GM18519 (cell line): ENCODE data around the gene ANP32A.

Experiments used
- ATAC-seq: cut with Tn5 transposase; IDR thresholded peaks from one replicate; pipeline ENCODE4 v1.9.1; 2021; ENCODE audit warnings: mild to moderate bottlenecking, moderate library complexity; ENCODE audit not compliant: unreplicated experiment, low FRiP score

The ANP32A gene

GRCh38 chr15:68800875-68801274, 19.8 kb downstream of the ANP32A start:
- ATAC-seq: no peak

- no peak for ATAC-seq
Observed at GRCh38 chr15:68798346-68799094, 22.2 kb downstream of the ANP32A start.

- no peak for ATAC-seq
Observed at GRCh38 chr15:68797599-68798345, 22.9 kb downstream of the ANP32A start.

DNA sequence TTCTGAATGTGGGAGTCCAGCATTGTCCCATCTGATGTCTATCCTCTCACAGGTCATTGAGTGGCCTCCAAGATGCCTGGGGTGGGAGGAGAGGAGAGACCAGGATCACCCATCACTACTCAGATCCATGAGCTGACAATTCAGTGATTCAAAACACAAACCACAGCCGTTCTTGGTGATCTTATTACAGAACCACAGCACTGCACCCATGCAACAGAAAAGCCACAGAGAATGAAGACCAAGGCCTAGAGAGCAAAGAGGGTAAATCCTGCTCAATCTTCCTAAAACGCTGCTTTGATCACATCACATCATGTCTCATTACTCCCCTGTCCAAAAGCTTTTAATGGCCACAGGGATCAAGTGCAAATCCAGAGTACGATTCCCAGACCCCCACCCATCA, 23.5 kb downstream of the ANP32A start:
- ATAC-seq: peak; percentile 33

DNA sequence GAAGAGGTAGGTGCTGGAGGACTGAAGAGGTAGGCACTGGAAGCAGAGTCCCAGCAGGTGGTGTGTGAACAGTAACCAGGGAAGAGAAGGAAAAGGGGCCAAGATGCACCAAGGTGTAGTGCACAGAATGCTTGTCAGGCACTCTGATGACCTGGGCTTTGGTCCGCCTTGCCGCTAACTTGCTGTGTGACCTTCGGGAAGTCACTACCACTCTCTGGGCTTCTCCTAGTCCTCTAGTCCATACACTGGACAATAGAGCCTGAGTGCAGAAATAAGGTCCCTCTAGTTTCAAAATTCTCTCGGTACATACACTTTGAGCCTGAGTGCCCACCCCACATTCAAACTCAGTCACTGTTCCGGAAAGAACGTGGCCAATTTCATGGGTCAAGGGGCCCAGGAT, 24.1 kb downstream of the ANP32A start:
- ATAC-seq: no peak

DNA sequence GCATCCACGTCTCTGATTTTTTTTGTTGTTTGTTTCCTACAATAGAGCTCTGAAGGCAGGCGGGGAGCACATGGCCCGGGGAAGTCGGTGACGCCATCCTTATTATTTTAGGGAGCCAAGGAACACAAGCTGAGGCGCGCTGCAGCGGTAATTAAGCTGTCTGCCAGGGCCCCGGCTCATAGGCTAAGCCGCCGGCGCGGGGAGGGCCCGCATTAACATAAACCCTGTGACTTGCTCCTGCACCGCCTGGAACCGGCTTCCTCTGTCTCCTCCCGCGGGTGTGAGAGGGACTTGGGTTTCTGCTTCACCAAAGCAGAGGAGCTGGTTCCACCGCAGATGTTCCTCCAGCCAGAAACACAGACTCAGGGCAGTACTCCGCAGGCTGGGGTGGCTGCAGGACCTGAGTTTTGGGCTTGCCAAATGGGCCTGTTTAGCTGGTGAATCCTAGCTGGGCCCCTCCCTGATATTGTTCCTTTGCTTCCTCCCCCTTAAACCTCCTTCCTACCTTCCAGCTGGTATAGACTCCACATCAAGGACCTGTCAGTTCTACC, 25.3 kb downstream of the ANP32A start:
- ATAC-seq: peak; percentile 49

- ATAC-seq: no peak
Observed at GRCh38 chr15:68794863-68795262, 25.8 kb downstream of the ANP32A start.

DNA sequence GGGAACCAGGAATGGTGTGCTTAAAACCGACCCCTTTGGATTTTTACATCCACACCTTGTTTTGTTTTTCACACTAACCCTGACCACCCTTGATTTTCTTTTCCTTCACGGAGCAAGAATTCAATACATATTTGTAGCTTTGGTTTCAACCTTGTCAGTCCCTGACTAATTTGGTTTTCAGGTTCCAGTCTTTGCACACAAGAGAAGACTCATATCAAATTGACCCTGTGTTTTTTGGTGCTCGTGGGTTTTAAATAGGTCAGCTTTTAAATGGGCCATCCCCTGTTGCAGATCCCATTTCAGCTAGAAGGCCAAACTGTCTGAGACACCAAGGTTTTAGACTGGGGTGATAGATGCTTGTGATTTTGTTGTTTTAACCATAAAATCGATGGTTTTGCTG, 26.4 kb downstream of the ANP32A start:
- no peak for ATAC-seq

GRCh38 chr15:68793776-68794175, 26.9 kb downstream of the ANP32A start:
- no peak for ATAC-seq

GRCh38 chr15:68792901-68793766, 27.6 kb downstream of the ANP32A start:
- ATAC-seq: no peak

GRCh38 chr15:68791431-68792283, 29.0 kb downstream of the ANP32A start:
- no peak for ATAC-seq

DNA sequence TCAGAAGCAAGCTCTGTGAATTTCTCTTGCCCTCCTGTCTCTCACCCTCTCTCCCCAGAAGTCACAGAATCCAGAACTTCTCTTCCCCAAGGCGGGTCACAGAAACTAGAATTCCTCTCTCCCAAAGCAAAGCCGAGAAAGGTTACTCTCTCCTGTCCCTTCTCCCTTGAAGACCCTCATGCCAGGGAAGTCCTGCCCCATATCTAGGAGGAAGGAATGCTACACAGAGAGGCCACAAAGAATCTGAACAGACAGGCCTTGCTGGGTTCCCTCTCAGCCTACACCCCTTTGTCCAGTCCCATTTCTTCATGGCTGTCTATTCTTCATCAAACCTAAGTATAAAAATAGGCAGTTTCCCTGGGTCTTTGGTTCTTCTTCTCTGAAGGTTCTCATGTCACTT, 29.8 kb downstream of the ANP32A start:
- ATAC-seq: no peak

DNA sequence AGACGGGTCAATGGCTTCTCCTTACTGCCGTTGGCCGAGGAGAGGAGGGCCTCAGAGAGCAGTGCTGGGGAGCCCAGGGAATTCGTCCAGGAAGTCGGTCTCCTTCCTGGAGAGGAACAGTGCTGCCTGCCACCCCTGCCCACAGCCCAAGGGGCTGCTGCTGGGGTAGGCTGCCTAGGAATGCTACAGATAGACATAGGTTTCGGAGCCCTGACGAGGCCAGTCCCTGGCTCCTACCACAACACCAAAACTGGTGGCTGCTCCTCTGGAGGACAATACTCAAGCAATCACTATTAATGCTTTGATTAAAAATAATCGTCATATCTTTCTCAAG, 30.5 kb downstream of the ANP32A start:
- ATAC-seq: no peak

DNA sequence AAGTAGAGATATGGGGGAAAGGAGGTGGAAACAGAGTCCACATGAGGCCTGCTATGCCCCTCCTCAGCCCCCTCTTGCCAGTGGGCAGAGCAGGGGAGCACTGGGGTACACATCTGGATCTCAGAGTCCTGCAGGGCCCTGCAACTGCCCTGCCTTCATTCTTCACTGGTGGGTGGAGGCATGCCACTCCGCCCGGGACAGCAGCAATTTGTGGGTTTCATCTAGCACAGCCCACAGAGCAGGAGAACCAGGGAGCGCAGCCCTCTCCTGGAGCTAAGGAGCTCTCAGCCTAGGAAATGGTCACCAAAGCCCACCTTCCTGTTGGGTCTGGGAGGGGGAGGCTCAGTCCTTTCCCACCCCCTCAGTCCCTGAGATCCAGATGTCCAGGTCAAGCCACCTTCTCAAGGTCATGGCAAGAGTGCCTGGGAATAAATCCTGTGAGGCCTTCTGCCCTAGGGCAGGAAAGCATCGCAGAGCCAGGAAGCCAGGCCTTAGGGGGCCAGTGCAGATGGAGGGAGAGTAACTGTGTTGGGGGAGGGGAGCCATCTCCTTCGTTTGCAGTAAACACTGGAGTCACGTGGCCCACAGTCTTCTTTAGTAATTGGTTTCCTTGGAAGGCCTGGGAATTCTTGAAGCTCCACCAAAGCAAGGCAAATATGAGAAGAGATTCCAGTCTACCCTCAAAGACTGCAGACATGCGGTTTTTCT, 31.0 kb downstream of the ANP32A start:
- no peak for ATAC-seq

- no peak for ATAC-seq
Observed at GRCh38 chr15:68789091-68789490, 31.6 kb downstream of the ANP32A start.

DNA sequence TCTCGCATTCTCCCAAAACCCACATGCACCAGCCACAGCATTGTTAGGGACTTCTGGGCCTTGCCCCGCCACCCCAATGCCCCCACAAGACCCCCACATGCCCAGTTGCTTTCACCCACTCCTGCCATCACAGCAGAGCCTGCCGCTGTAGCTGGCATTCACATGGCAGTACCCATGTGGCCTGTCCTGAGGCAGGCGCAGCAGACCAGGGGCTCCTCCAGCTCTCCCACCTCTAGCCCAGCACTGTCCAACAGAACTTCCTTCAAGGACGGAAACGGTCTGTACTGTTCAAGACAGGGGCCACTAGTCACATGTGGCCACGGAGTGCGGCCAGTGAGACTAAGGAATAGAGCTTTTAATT, 32.5 kb downstream of the ANP32A start:
- no peak for ATAC-seq

DNA sequence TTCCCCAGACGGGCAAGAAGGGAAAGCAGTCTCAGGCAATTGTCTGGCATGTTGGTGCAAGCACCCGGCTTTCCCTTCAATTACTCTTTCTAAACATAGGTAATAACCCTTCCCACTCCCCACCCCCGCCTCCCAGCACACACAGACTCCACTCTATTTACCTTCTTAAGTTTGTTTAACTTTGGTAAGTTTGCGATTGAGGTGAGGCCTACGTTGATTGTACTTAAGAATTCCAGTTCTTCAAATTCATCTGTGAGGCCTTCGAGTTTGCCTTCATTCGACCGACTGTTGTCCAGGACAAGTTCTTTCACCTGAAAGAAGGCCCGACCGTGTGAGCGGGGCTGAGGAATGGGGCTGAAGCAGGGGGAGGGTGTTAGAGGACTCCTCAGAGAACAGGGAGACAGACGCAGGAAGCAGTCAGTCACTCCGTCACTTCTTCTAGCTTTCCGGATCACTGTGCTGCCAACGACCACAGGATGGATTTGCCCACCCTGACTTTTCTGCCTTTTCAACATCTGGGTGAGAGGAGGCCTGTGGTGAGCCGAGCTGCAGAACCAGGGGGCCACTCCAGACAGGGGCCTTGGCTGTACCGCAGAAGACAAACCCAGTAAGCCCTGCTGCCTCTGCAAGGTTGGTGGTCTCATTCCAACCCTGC, 33.0 kb downstream of the ANP32A start:
- ATAC-seq: no peak

GRCh38 chr15:68786753-68787152, 33.9 kb downstream of the ANP32A start:
- ATAC-seq: no peak

DNA sequence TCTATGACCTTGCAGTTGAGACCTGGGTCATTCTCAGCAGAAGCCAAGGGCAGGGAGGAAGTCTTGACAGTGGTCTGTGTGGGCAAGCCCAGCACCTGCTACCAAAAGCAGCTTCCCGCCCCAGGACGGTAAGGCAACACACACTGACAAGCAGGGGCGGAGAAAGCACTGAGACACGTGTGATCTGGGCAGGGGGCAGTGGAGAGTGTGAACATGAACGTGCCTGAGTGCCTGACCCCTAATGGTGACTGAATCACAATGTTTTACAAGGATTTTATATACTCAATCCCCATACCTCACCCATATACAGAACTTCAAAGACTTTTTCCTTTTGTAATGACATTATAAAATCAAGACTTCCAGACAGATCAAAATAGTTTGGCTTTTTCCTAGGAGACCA, 35.2 kb downstream of the ANP32A start:
- no peak for ATAC-seq
